GM23248 (cell line): ENCODE data around the gene MAGI1. TPM values are rescaled to one million over a fixed set of nuclear protein-coding genes. Genes with fewer than 3 reads are reported as not detected.
A peak's percentile ranks its signal among the peaks of the same experiment; 100 is the strongest.

ENCODE experiments used
- DNase-seq: peaks from one replicate; pipeline ENCODE4 v3.0.0-alpha.2; 2015
- H2AFZ ChIP-seq: fragments of 200-600 bp; sonication (generic); 2 replicates; pipeline ENCODE4 v1.6.1; 2016; ENCODE audit warnings: antibody characterized with exemption
- H3F3A ChIP-seq: fragments of 200-600 bp; sonication (generic); 2 replicates; pipeline ENCODE4 v1.6.1; 2016; ENCODE audit warnings: mild to moderate bottlenecking, antibody characterized with exemption, mixed run types; ENCODE audit not compliant: insufficient read depth
- H3K27ac ChIP-seq: fragments of 200-600 bp; sonication (generic); 2 replicates; pipeline ENCODE4 v1.5.1; 2016; ENCODE audit warnings: mild to moderate bottlenecking
- H3K27me3 ChIP-seq: fragments of 200-600 bp; sonication (generic); replicated peaks from 2 replicates; pipeline ENCODE4 v1.6.1; 2016; ENCODE audit warnings: mild to moderate bottlenecking; ENCODE audit not compliant: insufficient read depth
- H3K36me3 ChIP-seq: fragments of 200-600 bp; sonication (generic); 2 replicates; pipeline ENCODE4 v1.6.1; 2016; ENCODE audit warnings: low read depth, mild to moderate bottlenecking
- H3K4me1 ChIP-seq: fragments of 200-600 bp; sonication (generic); 2 replicates; pipeline ENCODE4 v1.6.1; 2016; ENCODE audit warnings: mild to moderate bottlenecking; ENCODE audit not compliant: insufficient read depth
- H3K4me2 ChIP-seq: fragments of 200-600 bp; sonication (generic); one replicate; pipeline ENCODE4 v1.6.1; 2016; ENCODE audit warnings: mild to moderate bottlenecking; ENCODE audit not compliant: unreplicated experiment
- H3K4me3 ChIP-seq: fragments of 200-600 bp; sonication (generic); 2 replicates; pipeline ENCODE4 v1.5.1; 2016; ENCODE audit warnings: mild to moderate bottlenecking
- H3K79me2 ChIP-seq: fragments of 200-600 bp; sonication (generic); 2 replicates; pipeline ENCODE4 v1.6.1; 2016; ENCODE audit warnings: mild to moderate bottlenecking; ENCODE audit not compliant: insufficient read depth
- H3K9ac ChIP-seq: fragments of 200-600 bp; sonication (generic); 2 replicates; pipeline ENCODE4 v1.6.1; 2016; ENCODE audit warnings: mild to moderate bottlenecking
- H3K9me2 ChIP-seq: fragments of 200-600 bp; sonication (generic); 2 replicates; pipeline ENCODE4 v1.6.1; 2016; ENCODE audit warnings: mixed run types, mild to moderate bottlenecking, moderate library complexity; ENCODE audit not compliant: insufficient read depth
- H3K9me3 ChIP-seq: fragments of 200-600 bp; sonication (generic); one replicate; pipeline ENCODE4 v1.6.1; 2017; ENCODE audit warnings: low read depth
- H4K20me1 ChIP-seq: fragments of 200-600 bp; sonication (generic); 2 replicates; pipeline ENCODE4 v1.6.0; 2016; ENCODE audit not compliant: insufficient read depth
- EZH2 ChIP-seq: fragments of 200-600 bp; sonication (generic); IDR thresholded peaks from 2 replicates; pipeline ENCODE4 v1.6.1; 2018; ENCODE audit warnings: antibody characterized with exemption, mild to moderate bottlenecking; ENCODE audit not compliant: insufficient read depth, poor library complexity, severe bottlenecking
- EZH2phosphoT487 ChIP-seq: fragments of 200-600 bp; sonication (generic); IDR thresholded peaks from 2 replicates; pipeline ENCODE4 v1.6.1; 2018; ENCODE audit warnings: antibody characterized with exemption, moderate library complexity, mild to moderate bottlenecking, low read depth; ENCODE audit not compliant: insufficient read depth
- WGBS, 2 experiments: methylation state at CpG; one replicate each; pipeline ENCODE4 v1.1.6; 2015 to 2017; ENCODE audit warnings: low lambda C conversion rate in 2 of 2, low coverage in 1 of 2; ENCODE audit errors: missing lambda C conversion rate in 2 of 2; 5-methylcytosine and 5-hydroxymethylcytosine counted together
- in situ Hi-C: fragments of 300-500 bp; cut with MboI; formaldehyde crosslinking; loops from 2 replicates; pipeline ENCODE4 v1.15.0; 2020
- polyA plus RNA-seq: library from polyadenylated mRNA; unstranded; fragments of >200 nt; fragmentation: Nextera tagmentation; extraction: Ambion mirVana; gene quantifications from 2 replicates; pipeline ENCODE4 v1.2.1, GENCODE V29; 2016
- total RNA-seq: library from RNA; depleted of rRNA; stranded (reverse); fragments of >200 nt; shearing (Covaris generic); gene quantifications from 2 replicates; pipeline ENCODE4 v1.2.3, GENCODE V29; 2014

The MAGI1 gene
- total and polyA plus RNA-seq, 2 experiments from 2014 or later, result 7.3 to 13.8 TPM

DNA sequence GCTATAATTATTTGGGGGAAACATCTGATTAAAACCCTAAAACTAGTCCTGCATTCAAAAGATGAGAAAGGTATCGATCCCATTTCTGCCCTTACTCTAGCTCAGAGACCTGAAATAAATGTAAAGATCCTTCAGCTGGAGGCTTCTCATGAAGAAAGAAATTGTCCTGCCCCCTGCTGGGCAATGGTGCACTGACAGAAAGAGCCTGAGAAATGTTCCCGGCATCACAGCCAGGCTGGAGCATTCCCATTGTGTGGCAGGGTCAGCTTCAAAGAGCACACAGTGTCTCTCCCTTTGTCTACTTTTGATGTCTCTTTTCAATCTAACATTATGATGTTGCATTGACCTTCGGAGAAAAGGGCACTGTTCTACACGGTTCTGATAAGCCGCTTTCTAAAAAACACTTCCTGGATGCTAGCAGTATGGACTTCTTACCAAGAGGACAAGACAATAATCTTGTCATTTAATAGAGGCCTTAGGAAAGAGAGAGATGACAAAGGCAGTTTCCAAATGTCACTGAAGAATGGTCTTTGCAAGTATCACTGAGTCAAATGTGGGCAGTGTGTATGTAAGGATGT, 287.5 kb downstream of the MAGI1 start:
- DNase-seq, result peak; percentile 65
- Histone ChIP-seq H3K79me2 (peaks cover 44% of the 10 kb centered on the region), H3K9me2 (no peaks in the 10 kb centered on the region), H3K9me3 (no peaks in the 10 kb centered on the region), H4K20me1 (no peaks in the 10 kb centered on the region), H3K36me3 (no peaks in the 10 kb centered on the region), H3K4me1 (no peaks in the 10 kb centered on the region), H3K4me3 (no peak overlapping the region), H3K27me3 (no peaks in the 10 kb centered on the region), H3F3A (no peaks in the 10 kb centered on the region), H3K27ac (no peak overlapping the region), H2AFZ (no peak overlapping the region), H3K9ac (no peak overlapping the region), H3K4me2 (no peak overlapping the region)
- in situ Hi-C loops, result no loop called here
- TF ChIP-seq EZH2phosphoT487 (no peak), EZH2 (no peak)
- WGBS, 2 experiments, result 60 to 66% methylated on average over 5 of the region's 5 CpGs

DNA sequence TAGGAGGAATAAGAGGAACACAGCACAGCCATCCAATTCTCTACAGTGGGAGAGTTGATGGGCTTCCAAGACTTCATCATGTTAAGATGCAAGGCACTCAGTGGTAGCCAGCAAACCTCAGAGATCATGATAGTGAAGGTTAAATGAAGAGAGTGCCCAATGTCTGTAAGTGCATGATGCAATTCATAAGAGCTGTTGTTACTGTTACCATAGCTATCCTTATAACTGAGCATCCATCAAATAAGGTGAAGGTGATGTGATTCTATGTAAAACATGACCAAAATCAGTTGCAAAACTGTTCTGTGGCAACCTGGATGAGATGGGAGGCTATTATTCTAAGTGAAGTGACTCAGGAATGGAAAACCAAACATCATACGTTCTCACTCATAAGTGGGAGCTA, 289.7 kb downstream of the MAGI1 start:
- Histone ChIP-seq H3K9ac (no peak overlapping the region), H3K27ac (no peak overlapping the region), H3K9me2 (no peaks in the 10 kb centered on the region), H4K20me1 (no peaks in the 10 kb centered on the region), H3K4me3 (no peak overlapping the region), H3K79me2 (peaks cover 30% of the 10 kb centered on the region), H3K4me1 (no peaks in the 10 kb centered on the region), H3K9me3 (no peaks in the 10 kb centered on the region), H3K27me3 (no peaks in the 10 kb centered on the region), H2AFZ (no peak overlapping the region), H3K36me3 (no peaks in the 10 kb centered on the region), H3K4me2 (no peak overlapping the region), H3F3A (no peaks in the 10 kb centered on the region)
- DNase-seq, result peak; percentile 30
- 81 to 82% methylated on average over 1 of the region's 1 CpG for whole genome bisulfite sequencing, 2 experiments
- in situ Hi-C loops, result loop anchor here (25.0 kb wide), 1 partner anchor 1212 kb away; no protein-coding TSS in a partner anchor
- TF ChIP-seq EZH2 (no peak), EZH2phosphoT487 (no peak)

DNA sequence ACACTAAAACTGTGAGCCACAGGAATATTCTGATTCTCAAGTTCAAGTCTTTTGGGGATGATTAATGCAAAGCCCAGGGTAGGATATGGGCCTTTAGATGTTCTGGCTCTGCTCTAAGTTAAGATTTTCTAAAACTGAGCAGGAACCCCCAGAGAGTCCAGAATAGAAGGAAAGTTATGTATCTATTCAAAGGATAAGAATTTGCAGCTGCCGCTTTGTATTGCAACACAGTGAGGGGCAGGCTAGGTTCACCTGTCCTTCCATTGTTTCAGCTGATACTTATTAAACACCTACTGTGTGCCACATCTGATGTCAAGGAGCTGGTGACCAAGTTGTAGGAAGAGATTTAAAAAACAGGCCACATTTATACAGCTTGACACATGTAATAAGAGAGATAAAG, 290.4 kb downstream of the MAGI1 start:
- 92 to 94% methylated on average over 1 of the region's 1 CpG for WGBS, 2 experiments
- H3F3A ChIP-seq, result no peaks in the 10 kb centered on the region
- DNase-seq, result no peak
- no peak overlapping the region for H3K27ac ChIP-seq
- H2AFZ ChIP-seq, result no peak overlapping the region
- H3K36me3 ChIP-seq, result no peaks in the 10 kb centered on the region
- H3K4me2 ChIP-seq, result no peak overlapping the region
- H3K79me2 ChIP-seq, result peaks cover 24% of the 10 kb centered on the region
- H3K4me1 ChIP-seq, result peaks cover 2% of the 10 kb centered on the region; the same call in 1 of the 2 replicates
- no peak for TF ChIP-seq EZH2
- no peak overlapping the region for H3K4me3 ChIP-seq
- H3K9me2 ChIP-seq, result no peaks in the 10 kb centered on the region
- H3K27me3 ChIP-seq, result no peaks in the 10 kb centered on the region
- in situ Hi-C loops, result loop anchor here (25.0 kb wide), 1 partner anchor 1211 kb away; no protein-coding TSS in a partner anchor
- no peaks in the 10 kb centered on the region for H4K20me1 ChIP-seq
- H3K9ac ChIP-seq, result no peak overlapping the region
- no peaks in the 10 kb centered on the region for H3K9me3 ChIP-seq

DNA sequence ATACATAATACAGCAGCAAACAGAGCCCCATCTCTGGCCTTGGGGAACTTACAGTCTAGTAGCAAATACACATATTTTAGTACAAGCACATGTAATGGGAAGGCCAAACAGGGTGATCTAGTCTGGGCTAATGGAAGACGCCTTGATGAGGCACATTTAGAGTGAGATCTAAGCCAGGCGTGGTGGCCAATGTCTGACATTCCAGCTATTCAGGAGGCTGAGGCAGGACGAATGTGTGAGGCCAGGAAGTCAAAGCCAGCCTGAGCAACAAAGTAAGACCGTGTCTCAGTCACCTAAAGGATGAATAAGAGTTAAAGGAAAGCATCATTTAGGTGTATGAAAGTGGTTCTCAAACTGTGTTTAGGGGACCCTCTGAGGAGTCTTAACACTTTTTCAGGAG, 291.9 kb downstream of the MAGI1 start:
- H3K9me3 ChIP-seq, result no peaks in the 10 kb centered on the region
- no peak for DNase-seq

More for the DNA sequence above, 291.9 kb downstream of the MAGI1 start:
- in situ Hi-C loops, result loop anchor here (25.0 kb wide), 1 partner anchor 1210 kb away; no protein-coding TSS in a partner anchor
- no peak overlapping the region for H2AFZ ChIP-seq
- no peaks in the 10 kb centered on the region for H3K9me2 ChIP-seq
- no peaks in the 10 kb centered on the region for H3F3A ChIP-seq
- H3K4me1 ChIP-seq, result peaks cover 10% of the 10 kb centered on the region; the same call in 1 of the 2 replicates
- peaks cover 10% of the 10 kb centered on the region for H3K79me2 ChIP-seq
- no peaks in the 10 kb centered on the region for H3K36me3 ChIP-seq
- H3K4me3 ChIP-seq, result no peak overlapping the region
- no peaks in the 10 kb centered on the region; the same call in 1 of the 2 replicates for H4K20me1 ChIP-seq
- H3K4me2 ChIP-seq, result no peak overlapping the region
- 93% methylated on average over 4 of the region's 4 CpGs for WGBS, 2 experiments
- no peaks in the 10 kb centered on the region for H3K27me3 ChIP-seq
- H3K9ac ChIP-seq, result no peak overlapping the region
- no peak overlapping the region for H3K27ac ChIP-seq
- TF ChIP-seq EZH2phosphoT487 (no peak), EZH2 (no peak)
